CD4-positive, CD25-positive, alpha-beta regulatory T cell (primary cell): ENCODE data around the gene FAN1. TPM values are rescaled to one million over a fixed set of nuclear protein-coding genes. Genes with fewer than 3 reads are reported as not detected.

Experiments used
- ATAC-seq, 2 donors: fragments of 150-1000 bp; cut with Tn5 transposase; one replicate each; pipeline ENCODE4 v1.10.0; 2021; ENCODE audit warnings: low read depth in 2 of 2, moderate number of reproducible peaks in 2 of 2, moderate library complexity in 1 of 2
- DNase-seq, 3 donors: peaks; one replicate each; pipeline versions ENCODE4 v3.0.0 to v3.0.0-alpha.2; 2012 to 2022; ENCODE audit warnings: mixed read lengths in 1 of 3
- H3K27ac ChIP-seq: one replicate; pipeline ENCODE4 v1.7.0; 2013; ENCODE audit warnings: mild to moderate bottlenecking, low read length; ENCODE audit not compliant: insufficient read depth, poor library complexity, severe bottlenecking
- H3K27me3 ChIP-seq: one replicate; pipeline ENCODE4 v1.7.0; 2013; ENCODE audit warnings: low read length; ENCODE audit not compliant: control insufficient read depth, insufficient read depth
- H3K36me3 ChIP-seq: one replicate; pipeline ENCODE4 v1.7.0; 2013; ENCODE audit warnings: mild to moderate bottlenecking, low read length, moderate library complexity; ENCODE audit not compliant: control insufficient read depth, insufficient read depth
- H3K4me1 ChIP-seq: 2 replicates; pipeline ENCODE4 v1.7.0; 2013; ENCODE audit warnings: mild to moderate bottlenecking, low read length; ENCODE audit not compliant: insufficient read depth, control insufficient read depth, poor library complexity, severe bottlenecking
- H3K4me3 ChIP-seq: one replicate; pipeline ENCODE4 v1.7.0; 2013; ENCODE audit warnings: low read depth, mild to moderate bottlenecking, low read length, moderate library complexity
- H3K9me3 ChIP-seq, 2 experiments: 1 replicate in 1 of 2; 2 replicates in 1 of 2; pipeline ENCODE4 v1.7.0; 2013; ENCODE audit warnings: low read length in 2 of 2, mild to moderate bottlenecking in 1 of 2, moderate library complexity in 1 of 2; ENCODE audit not compliant: control insufficient read depth in 2 of 2
- H3K27ac Mint-ChIP-seq, 3 donors: one replicate each; pipeline ENCODE4 v1.8.0; 2020 to 2022; ENCODE audit warnings: mild to moderate bottlenecking in 3 of 3, mixed read lengths in 3 of 3, moderate library complexity in 2 of 3
- H3K27me3 Mint-ChIP-seq: one replicate; pipeline ENCODE4 v1.8.0; 2022; ENCODE audit warnings: mild to moderate bottlenecking, mixed read lengths
- H3K36me3 Mint-ChIP-seq: one replicate; pipeline ENCODE4 v1.8.0; 2020; ENCODE audit warnings: mixed read lengths
- H3K4me1 Mint-ChIP-seq, 4 donors: one replicate each; pipeline ENCODE4 v1.8.0; 2020 to 2022; ENCODE audit warnings: mixed read lengths in 4 of 4, mild to moderate bottlenecking in 1 of 4
- H3K4me3 Mint-ChIP-seq, 4 donors: one replicate each; pipeline ENCODE4 v1.8.0; 2020 to 2022; ENCODE audit warnings: mild to moderate bottlenecking in 4 of 4, mixed read lengths in 4 of 4, moderate library complexity in 3 of 4
- H3K9me3 Mint-ChIP-seq, 7 donors: one replicate each; pipeline ENCODE4 v1.8.0; 2020 to 2022; ENCODE audit warnings: mixed read lengths in 7 of 7, mild to moderate bottlenecking in 3 of 7, moderate library complexity in 2 of 7
- polyA plus RNA-seq, 4 donors: library from polyadenylated mRNA; unstranded; fragments of 300-500 nt; fragmentation: Illumina TruSeq; gene quantifications; one replicate each; pipeline ENCODE4 v1.2.3, GENCODE V29; 2021
- total RNA-seq: library from RNA; stranded (reverse); gene quantifications from one replicate; pipeline ENCODE4 v1.2.3, GENCODE V29; 2022

FAN1 gene
- total and polyA plus RNA-seq, 5 donors from 2014 or later = 2.4 to 10.6 (median 4.8) TPM

- Mint-ChIP-seq H3K4me1 (peaks cover 0 to 2% (median 0%) of the 10 kb centered on the region in 4 donors), H3K27ac (no peak overlapping the region), H3K27me3 (no peaks in the 10 kb centered on the region), H3K9me3 (no peaks in the 10 kb centered on the region), H3K36me3 (peaks cover 33% of the 10 kb centered on the region), H3K4me3 (no peak overlapping the region)
- H3K27ac ChIP-seq = no peak overlapping the region
- H3K4me1 ChIP-seq = no peaks in the 10 kb centered on the region
- DNase-seq (no peak), ATAC-seq (no peak)
- peaks cover 58% of the 10 kb centered on the region for H3K36me3 ChIP-seq
- no peaks in the 10 kb centered on the region for H3K9me3 ChIP-seq
- H3K27me3 ChIP-seq = no peaks in the 10 kb centered on the region
- H3K4me3 ChIP-seq = no peak overlapping the region
Observed at GRCh38 chr15:30928076-30928475, 24.4 kb downstream of the FAN1 start.

GRCh38 chr15:30929064-30929669 lies 25.5 kb downstream of the FAN1 start:
- H3K4me1 Mint-ChIP-seq = peaks cover 0 to 6% (median 2%) of the 10 kb centered on the region in 4 donors
- H3K27ac ChIP-seq = no peak overlapping the region
- H3K4me3 Mint-ChIP-seq = no peak overlapping the region
- no peaks in the 10 kb centered on the region for H3K9me3 ChIP-seq
- no peak overlapping the region for H3K4me3 ChIP-seq
- H3K36me3 Mint-ChIP-seq = peaks cover 35% of the 10 kb centered on the region
- ATAC-seq (no peak), DNase-seq (no peak)
- peak overlapping the region in 1 of 3 donors; percentile 23 for H3K27ac Mint-ChIP-seq
- H3K27me3 ChIP-seq = no peaks in the 10 kb centered on the region
- H3K9me3 Mint-ChIP-seq = no peaks in the 10 kb centered on the region
- H3K36me3 ChIP-seq = peaks cover 47% of the 10 kb centered on the region
- H3K4me1 ChIP-seq = no peaks in the 10 kb centered on the region
- no peaks in the 10 kb centered on the region for H3K27me3 Mint-ChIP-seq

- no peak for ATAC-seq
- H3K27ac ChIP-seq = no peak overlapping the region
- no peak overlapping the region for H3K4me3 ChIP-seq
- Mint-ChIP-seq H3K4me3 (no peak overlapping the region), H3K36me3 (peaks cover 41% of the 10 kb centered on the region), H3K27ac (no peak overlapping the region), H3K4me1 (peaks cover 0 to 6% (median 3%) of the 10 kb centered on the region in 4 donors), H3K9me3 (no peaks in the 10 kb centered on the region), H3K27me3 (no peaks in the 10 kb centered on the region)
- no peaks in the 10 kb centered on the region for H3K9me3 ChIP-seq
- DNase-seq = no peak
- no peaks in the 10 kb centered on the region for H3K27me3 ChIP-seq
- H3K36me3 ChIP-seq = peaks cover 40% of the 10 kb centered on the region
- H3K4me1 ChIP-seq = no peaks in the 10 kb centered on the region
Observed at GRCh38 chr15:30929982-30930381, 26.3 kb downstream of the FAN1 start.

GRCh38 chr15:30930422-30930821 lies 26.7 kb downstream of the FAN1 start:
- Histone ChIP-seq H3K4me3 (no peak overlapping the region), H3K4me1 (no peaks in the 10 kb centered on the region), H3K27ac (no peak overlapping the region), H3K9me3 (no peaks in the 10 kb centered on the region), H3K36me3 (peaks cover 36% of the 10 kb centered on the region), H3K27me3 (no peaks in the 10 kb centered on the region)
- ATAC-seq (no peak), DNase-seq (no peak)
- Mint-ChIP-seq H3K4me1 (peaks cover 0 to 6% (median 3%) of the 10 kb centered on the region in 4 donors), H3K27me3 (no peaks in the 10 kb centered on the region), H3K4me3 (no peak overlapping the region), H3K27ac (no peak overlapping the region), H3K9me3 (no peaks in the 10 kb centered on the region), H3K36me3 (peaks cover 41% of the 10 kb centered on the region)

DNA sequence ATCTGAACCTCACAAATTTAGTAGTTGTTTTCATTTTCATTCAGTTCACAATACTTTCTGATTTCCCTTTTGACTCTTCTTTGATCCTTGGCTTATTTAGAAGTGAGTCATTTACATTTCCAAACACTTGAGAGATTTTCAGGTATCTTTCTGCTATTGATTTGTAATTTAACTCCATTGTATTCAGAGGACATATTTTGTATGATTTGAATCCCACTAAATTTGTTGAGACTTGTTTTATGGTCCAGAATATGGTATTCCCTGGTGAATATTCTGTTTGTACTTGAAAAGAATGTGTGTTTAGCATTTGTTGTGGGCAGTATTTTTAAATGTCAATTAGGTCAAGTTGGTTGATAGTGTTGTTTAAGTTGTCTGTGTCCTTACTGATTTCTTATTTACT lies 29.6 kb downstream of the FAN1 start:
- ATAC-seq = no peak
- no peaks in the 10 kb centered on the region for H3K27me3 Mint-ChIP-seq
- peaks cover 42% of the 10 kb centered on the region for H3K36me3 ChIP-seq
- H3K36me3 Mint-ChIP-seq = peaks cover 49% of the 10 kb centered on the region
- H3K27ac ChIP-seq = no peak overlapping the region
- no peaks in the 10 kb centered on the region for H3K9me3 Mint-ChIP-seq
- no peaks in the 10 kb centered on the region for H3K4me1 ChIP-seq
- DNase-seq = no peak
- no peak overlapping the region for H3K4me3 Mint-ChIP-seq
- peak overlapping the region in 1 of 3 donors; percentile 9 for H3K27ac Mint-ChIP-seq
- peaks cover 0 to 13% (median 5%) of the 10 kb centered on the region in 4 donors for H3K4me1 Mint-ChIP-seq
- H3K9me3 ChIP-seq = no peaks in the 10 kb centered on the region
- H3K4me3 ChIP-seq = no peak overlapping the region
- H3K27me3 ChIP-seq = no peaks in the 10 kb centered on the region

DNA sequence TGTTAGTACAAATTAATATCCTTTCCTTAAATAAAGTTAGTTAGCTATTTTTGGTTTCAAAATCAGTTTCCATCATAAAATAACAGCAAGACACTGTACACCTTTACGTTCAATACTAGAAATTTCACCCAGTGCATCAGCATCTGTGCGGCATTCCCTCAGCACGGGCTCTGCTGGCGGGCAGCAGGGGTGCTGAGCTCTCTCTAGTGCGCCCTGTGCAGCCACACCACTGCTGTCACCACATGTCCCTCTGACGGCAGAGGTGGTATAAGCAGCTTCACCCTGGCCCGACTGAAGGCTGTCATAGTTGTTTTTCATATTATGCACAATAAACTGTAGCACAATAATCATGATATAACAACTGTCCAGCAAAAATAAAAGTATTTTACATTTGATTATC lies 35.4 kb downstream of the FAN1 start:
- no peaks in the 10 kb centered on the region for H3K27me3 ChIP-seq
- H3K4me1 ChIP-seq = no peaks in the 10 kb centered on the region
- Mint-ChIP-seq H3K27me3 (no peaks in the 10 kb centered on the region), H3K4me3 (no peak overlapping the region), H3K36me3 (peaks cover 59% of the 10 kb centered on the region), H3K4me1 (peaks cover 0 to 9% (median 3%) of the 10 kb centered on the region in 4 donors), H3K9me3 (no peaks in the 10 kb centered on the region), H3K27ac (no peak overlapping the region)
- DNase-seq = no peak
- H3K27ac ChIP-seq = no peak overlapping the region
- no peak for ATAC-seq
- H3K4me3 ChIP-seq = no peak overlapping the region
- H3K9me3 ChIP-seq = no peaks in the 10 kb centered on the region
- H3K36me3 ChIP-seq = peaks cover 78% of the 10 kb centered on the region

GRCh38 chr15:30940359-30940758 lies 36.6 kb downstream of the FAN1 start:
- H3K27ac Mint-ChIP-seq = no peak overlapping the region
- H3K27me3 ChIP-seq = no peaks in the 10 kb centered on the region

GRCh38 chr15:30941520-30941919 lies 37.8 kb downstream of the FAN1 start:
- no peak overlapping the region for H3K4me3 ChIP-seq
- H3K27me3 Mint-ChIP-seq = no peaks in the 10 kb centered on the region
- H3K27me3 ChIP-seq = no peaks in the 10 kb centered on the region
- H3K4me3 Mint-ChIP-seq = no peak overlapping the region
- H3K27ac Mint-ChIP-seq = peak overlapping the region in 1 of 3 donors; percentile 57
- no peak for ATAC-seq
- DNase-seq = no peak
- no peaks in the 10 kb centered on the region for H3K9me3 Mint-ChIP-seq
- H3K4me1 ChIP-seq = no peaks in the 10 kb centered on the region
- H3K36me3 Mint-ChIP-seq = peaks cover 61% of the 10 kb centered on the region
- H3K36me3 ChIP-seq = peaks cover 91% of the 10 kb centered on the region
- H3K27ac ChIP-seq = no peak overlapping the region
- peaks cover 0 to 5% (median 0%) of the 10 kb centered on the region in 4 donors for H3K4me1 Mint-ChIP-seq
- no peaks in the 10 kb centered on the region for H3K9me3 ChIP-seq

More at GRCh38 chr15:30940359-30940758, 36.6 kb downstream of the FAN1 start:
- Histone ChIP-seq H3K36me3 (peaks cover 85% of the 10 kb centered on the region), H3K9me3 (no peaks in the 10 kb centered on the region), H3K4me3 (no peak overlapping the region), H3K27ac (no peak overlapping the region), H3K4me1 (no peaks in the 10 kb centered on the region)
- H3K36me3 Mint-ChIP-seq = peaks cover 58% of the 10 kb centered on the region
- no peaks in the 10 kb centered on the region for H3K9me3 Mint-ChIP-seq
- no peak overlapping the region for H3K4me3 Mint-ChIP-seq
- no peaks in the 10 kb centered on the region for H3K27me3 Mint-ChIP-seq
- DNase-seq (no peak), ATAC-seq (no peak)
- H3K4me1 Mint-ChIP-seq = peaks cover 0 to 7% (median 3%) of the 10 kb centered on the region in 4 donors
